Activated naive CD4-positive, alpha-beta T cell treated with anti-CD3 and anti-CD28 coated beads for 36 hours (primary cell): ENCODE results near the gene LRRC61. TPM values are rescaled to one million over a fixed set of nuclear protein-coding genes. Genes with fewer than 3 reads are reported as not detected.

ENCODE experiments used
- CTCF ChIA-PET: fragments of 350-600 bp; sonication (Branson Sonifier 250); formaldehyde crosslinking; loops from one replicate; lab custom pipeline; 2021; ENCODE audit warnings: antibody characterized with exemption; lab: Charles Lee
- DNase-seq: peaks from one replicate; pipeline ENCODE4 v3.0.0-alpha.2; 2020
- H3K27ac Mint-ChIP-seq: one replicate; pipeline ENCODE4 v1.8.0; 2021; ENCODE audit warnings: mild to moderate bottlenecking, mixed read lengths
- H3K27me3 Mint-ChIP-seq: one replicate; pipeline ENCODE4 v1.8.0; 2021; ENCODE audit warnings: low read depth, mixed read lengths
- H3K36me3 Mint-ChIP-seq: one replicate; pipeline ENCODE4 v1.8.0; 2021; ENCODE audit warnings: low read depth, mixed read lengths
- H3K4me1 Mint-ChIP-seq: one replicate; pipeline ENCODE4 v1.8.0; 2021; ENCODE audit warnings: low read depth, mixed read lengths
- H3K4me3 Mint-ChIP-seq: one replicate; pipeline ENCODE4 v1.8.0; 2021; ENCODE audit warnings: mild to moderate bottlenecking, moderate library complexity, mixed read lengths
- H3K9me3 Mint-ChIP-seq: one replicate; pipeline ENCODE4 v1.8.0; 2021; ENCODE audit warnings: mixed read lengths
- intact Hi-C: fragments of 100-400 bp; cut with micrococcal nuclease; formaldehyde crosslinking; loops from one replicate; pipeline ENCODE4 v1.15.1; 2023
- total RNA-seq, 2 experiments: library from RNA; stranded (reverse); gene quantifications; one replicate each; pipeline ENCODE4 v1.2.3, GENCODE V29; 2021

LRRC61 gene
- total RNA-seq, 2 experiments from 2014 or later, result 10.3 to 13.3 TPM

DNA sequence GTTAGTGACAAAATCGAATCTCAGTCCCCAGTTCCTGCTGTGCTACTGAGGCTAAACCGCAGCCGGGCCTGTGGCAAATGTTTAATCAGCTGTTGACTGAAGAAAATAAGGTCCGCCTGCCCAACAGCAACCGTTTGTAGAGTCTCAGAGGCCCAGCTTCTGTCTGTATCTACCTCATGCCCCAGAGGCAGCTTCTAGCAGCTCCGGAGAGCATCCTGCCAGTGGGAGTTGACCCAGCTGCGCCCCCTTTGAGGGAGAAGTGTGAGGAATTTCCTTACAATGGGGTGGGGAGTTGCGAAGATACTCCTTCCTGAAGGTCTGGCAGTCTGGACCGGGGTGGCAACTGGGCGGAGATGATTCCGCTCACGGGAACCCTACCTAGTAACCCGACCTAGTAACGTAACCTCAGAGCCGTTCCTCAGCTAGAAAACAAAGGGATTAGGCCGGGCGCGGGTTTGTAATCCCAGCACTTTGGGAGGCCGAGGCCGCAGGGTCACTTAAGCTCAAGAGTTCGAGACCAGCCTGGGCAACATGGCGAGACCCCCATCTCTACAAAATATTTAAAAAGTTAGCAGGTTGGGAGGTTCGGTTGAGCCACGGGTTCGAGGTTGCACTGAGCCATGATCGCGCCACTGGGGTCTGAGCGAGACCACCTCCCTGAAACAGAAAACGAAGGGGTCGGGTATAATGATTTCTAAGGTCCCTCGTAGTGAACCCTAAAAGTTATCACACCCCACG is 55.1 kb downstream of the LRRC61 start:
- CTCF ChIA-PET, result interaction anchor here (0.6 to 1.8 kb wide), 6 partner anchors 9 to 401 kb away, joined by 3 to 10 read pairs (median 4); no protein-coding TSS in a partner anchor
- Mint-ChIP-seq H3K4me1 (peaks cover 49% of the 10 kb centered on the region), H3K27ac (peak overlapping the region; percentile 77), H3K27me3 (no peaks in the 10 kb centered on the region), H3K9me3 (no peaks in the 10 kb centered on the region), H3K4me3 (peak overlapping the region; percentile 73), H3K36me3 (peaks cover 2% of the 10 kb centered on the region)
- DNase-seq, result peak; percentile 57
- intact Hi-C loops, result loop anchor here (2.0 to 10.0 kb wide), 3 partner anchors 247 to 707 kb away; partner anchors contain the start of genes AGAP3, FASTK and TMUB1

DNA sequence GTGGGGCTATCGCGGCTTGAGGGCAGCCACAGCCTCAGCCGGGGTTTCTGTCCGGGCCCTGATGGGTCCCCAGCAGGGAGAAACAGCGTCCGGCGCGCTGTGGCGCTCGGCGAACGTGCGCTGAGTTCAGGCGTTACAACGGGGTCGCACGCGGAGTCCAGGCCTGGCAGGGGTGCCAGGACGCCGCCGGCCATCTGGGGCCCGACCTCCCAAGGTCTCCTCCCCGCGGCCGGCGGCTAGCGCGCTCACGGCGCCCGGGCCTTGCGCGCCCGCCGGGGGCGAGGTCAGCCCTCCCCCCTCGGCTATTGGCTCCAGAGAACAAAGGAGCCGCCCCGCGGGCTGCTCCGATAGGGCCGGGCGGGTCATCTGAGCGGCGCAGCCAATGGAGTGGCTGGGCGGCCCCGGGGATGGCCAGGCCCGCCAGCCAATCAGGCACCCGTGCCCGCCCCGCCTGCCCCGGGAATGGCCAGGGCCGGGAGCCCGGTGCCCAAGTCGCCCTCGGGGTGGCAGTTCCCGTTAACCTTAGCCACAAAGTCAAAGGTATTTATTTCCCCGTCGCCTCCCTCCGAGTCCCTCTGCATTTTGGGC is 55.8 kb downstream of the LRRC61 start, which contains the start of gene ZNF775:
TSS of gene ZNF775 (plus strand) at position 478 of the 588 bp plus-strand sequence. CDS start 9,141 bp downstream, outside the sequence.
- H3K9me3 Mint-ChIP-seq, result no peaks in the 10 kb centered on the region
- no peaks in the 10 kb centered on the region for H3K36me3 Mint-ChIP-seq
- intact Hi-C loops, result loop anchor here (1.0 to 10.0 kb wide), 8 partner anchors 10 to 706 kb away; partner anchors contain the start of genes AGAP3, FASTK, TMUB1 and ZNF862
- peak; percentile 94 for DNase-seq
- peak within 1 kb of the TSS; percentile 77 for H3K27ac Mint-ChIP-seq
- H3K4me1 Mint-ChIP-seq, result peaks cover 47% of the 10 kb centered on the region
- peak within 1 kb of the TSS; percentile 87 for H3K4me3 Mint-ChIP-seq
- no peaks in the 10 kb centered on the region for H3K27me3 Mint-ChIP-seq
- CTCF ChIA-PET, result interaction anchor here (0.6 to 1.8 kb wide), 3 partner anchors 9 to 400 kb away, joined by 4 to 10 read pairs (median 8); no protein-coding TSS in a partner anchor

- peak overlapping the region; percentile 62 for H3K27ac Mint-ChIP-seq
- peaks cover 42% of the 10 kb centered on the region for H3K4me1 Mint-ChIP-seq
- DNase-seq, result peak; percentile 36
- intact Hi-C loops, result loop anchor here (1.0 to 10.0 kb wide), 8 partner anchors 10 to 705 kb away; partner anchors contain the start of genes AGAP3, FASTK, TMUB1 and ZNF862
- H3K4me3 Mint-ChIP-seq, result peak overlapping the region; percentile 87
- CTCF ChIA-PET, result no interaction called here
- no peaks in the 10 kb centered on the region for H3K9me3 Mint-ChIP-seq
- H3K27me3 Mint-ChIP-seq, result no peaks in the 10 kb centered on the region
- no peaks in the 10 kb centered on the region for H3K36me3 Mint-ChIP-seq
Measured at GRCh38 chr7:150379441-150380379, 56.6 kb downstream of the LRRC61 start.

- H3K9me3 Mint-ChIP-seq, result no peaks in the 10 kb centered on the region
- CTCF ChIA-PET, result interaction anchor here (0.7 kb wide), 1 partner anchor 13 kb away, joined by 3 read pairs; no protein-coding TSS in a partner anchor
- no peaks in the 10 kb centered on the region for H3K27me3 Mint-ChIP-seq
- no peak for DNase-seq
- H3K4me1 Mint-ChIP-seq, result peaks cover 35% of the 10 kb centered on the region
- peak overlapping the region; percentile 87 for H3K4me3 Mint-ChIP-seq
- intact Hi-C loops, result no loop called here
- H3K27ac Mint-ChIP-seq, result no peak overlapping the region
- no peaks in the 10 kb centered on the region for H3K36me3 Mint-ChIP-seq
Measured at GRCh38 chr7:150380463-150380862, 57.3 kb downstream of the LRRC61 start.

DNA sequence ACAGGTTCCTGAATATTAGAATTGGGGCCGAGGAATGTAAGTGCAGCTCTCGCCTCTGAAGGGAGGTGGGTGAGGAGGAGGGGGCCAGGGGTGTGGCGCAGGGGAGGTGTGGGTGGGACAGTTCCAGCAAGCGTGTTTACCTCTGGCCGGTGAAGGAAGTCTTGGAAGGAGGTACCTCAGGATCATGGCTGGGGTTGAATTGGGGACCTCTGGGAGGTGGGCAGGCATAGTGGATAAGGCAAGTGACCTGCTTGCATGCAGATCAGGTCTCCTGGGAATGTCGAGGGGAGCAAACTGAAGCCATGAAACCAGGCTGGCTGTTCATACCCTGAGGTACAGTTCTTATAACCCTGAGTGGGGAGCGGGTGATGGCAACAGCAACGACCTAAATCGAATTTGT is 57.9 kb downstream of the LRRC61 start:
- no peak for DNase-seq
- H3K4me1 Mint-ChIP-seq, result peaks cover 30% of the 10 kb centered on the region
- no peak overlapping the region for H3K4me3 Mint-ChIP-seq
- intact Hi-C loops, result no loop called here
- H3K27ac Mint-ChIP-seq, result no peak overlapping the region
- no peaks in the 10 kb centered on the region for H3K9me3 Mint-ChIP-seq
- H3K27me3 Mint-ChIP-seq, result no peaks in the 10 kb centered on the region
- H3K36me3 Mint-ChIP-seq, result no peaks in the 10 kb centered on the region
- CTCF ChIA-PET, result interaction anchor here (0.7 kb wide), 1 partner anchor 14 kb away, joined by 3 read pairs; no protein-coding TSS in a partner anchor

GRCh38 chr7:150381785-150382122 is 58.6 kb downstream of the LRRC61 start:
- H3K36me3 Mint-ChIP-seq, result no peaks in the 10 kb centered on the region
- H3K4me1 Mint-ChIP-seq, result peaks cover 23% of the 10 kb centered on the region
- H3K27ac Mint-ChIP-seq, result no peak overlapping the region
- intact Hi-C loops, result no loop called here
- H3K27me3 Mint-ChIP-seq, result no peaks in the 10 kb centered on the region
- no peak overlapping the region for H3K4me3 Mint-ChIP-seq
- no peak for DNase-seq
- CTCF ChIA-PET, result no interaction called here
- H3K9me3 Mint-ChIP-seq, result peaks cover 1% of the 10 kb centered on the region

GRCh38 chr7:150382123-150382843 is 59.1 kb downstream of the LRRC61 start:
- no peaks in the 10 kb centered on the region for H3K36me3 Mint-ChIP-seq
- no peak overlapping the region for H3K4me3 Mint-ChIP-seq
- CTCF ChIA-PET, result no interaction called here
- peaks cover 20% of the 10 kb centered on the region for H3K4me1 Mint-ChIP-seq
- peaks cover 1% of the 10 kb centered on the region for H3K9me3 Mint-ChIP-seq
- H3K27ac Mint-ChIP-seq, result no peak overlapping the region
- DNase-seq, result no peak
- no peaks in the 10 kb centered on the region for H3K27me3 Mint-ChIP-seq
- intact Hi-C loops, result no loop called here

- H3K4me3 Mint-ChIP-seq, result no peak overlapping the region
- H3K9me3 Mint-ChIP-seq, result peaks cover 1% of the 10 kb centered on the region
- H3K36me3 Mint-ChIP-seq, result no peaks in the 10 kb centered on the region
- no peak for DNase-seq
- intact Hi-C loops, result no loop called here
- CTCF ChIA-PET, result no interaction called here
- H3K27me3 Mint-ChIP-seq, result no peaks in the 10 kb centered on the region
- H3K4me1 Mint-ChIP-seq, result peaks cover 14% of the 10 kb centered on the region
- no peak overlapping the region for H3K27ac Mint-ChIP-seq
Measured at GRCh38 chr7:150382844-150383225, 59.7 kb downstream of the LRRC61 start.

- Mint-ChIP-seq H3K27ac (no peak overlapping the region), H3K27me3 (no peaks in the 10 kb centered on the region), H3K4me1 (peaks cover 10% of the 10 kb centered on the region), H3K4me3 (no peak overlapping the region), H3K9me3 (peaks cover 1% of the 10 kb centered on the region), H3K36me3 (no peaks in the 10 kb centered on the region)
- CTCF ChIA-PET, result interaction anchor here (1.3 to 1.6 kb wide), 2 partner anchors 9 to 28 kb away, joined by 3 to 4 read pairs; no protein-coding TSS in a partner anchor
- DNase-seq, result no peak
- intact Hi-C loops, result no loop called here
Measured at GRCh38 chr7:150383710-150384397, 60.7 kb downstream of the LRRC61 start.

- DNase-seq, result no peak
- Mint-ChIP-seq H3K27ac (no peak overlapping the region), H3K4me1 (peaks cover 10% of the 10 kb centered on the region), H3K4me3 (no peak overlapping the region), H3K9me3 (peaks cover 1% of the 10 kb centered on the region), H3K27me3 (no peaks in the 10 kb centered on the region), H3K36me3 (no peaks in the 10 kb centered on the region)
- intact Hi-C loops, result no loop called here
- CTCF ChIA-PET, result interaction anchor here (1.3 to 1.6 kb wide), 2 partner anchors 10 to 28 kb away, joined by 3 to 4 read pairs; no protein-coding TSS in a partner anchor
Measured at GRCh38 chr7:150384406-150385301, 61.5 kb downstream of the LRRC61 start.
